B cell (primary cell): ENCODE data around the gene GNS.

Source experiments
- CTCF ChIP-seq: fragments of 200-600 bp; IDR thresholded peaks from one replicate; pipeline ENCODE4 v1.8.0; 2022; ENCODE audit warnings: antibody characterized with exemption, mild to moderate bottlenecking
- EZH2 ChIP-seq: IDR thresholded peaks from 2 replicates; pipeline ENCODE4 v1.6.1; 2012; ENCODE audit warnings: borderline replicate concordance, low read depth, mild to moderate bottlenecking, moderate library complexity, low read length; ENCODE audit not compliant: insufficient read depth, poor library complexity, severe bottlenecking

- no peak for TF ChIP-seq CTCF
- no peak for TF ChIP-seq EZH2
These were observed 36.4 kb downstream of the GNS start for GRCh38 chr12:64722835-64723234.
